ENCODE results near the gene SHD. TPM values are rescaled to one million over a fixed set of nuclear protein-coding genes. Genes with fewer than 3 reads are reported as not detected.

The SHD gene
- total RNA-seq, 1 experiment from 2014 or later = 0.46 TPM

DNA sequence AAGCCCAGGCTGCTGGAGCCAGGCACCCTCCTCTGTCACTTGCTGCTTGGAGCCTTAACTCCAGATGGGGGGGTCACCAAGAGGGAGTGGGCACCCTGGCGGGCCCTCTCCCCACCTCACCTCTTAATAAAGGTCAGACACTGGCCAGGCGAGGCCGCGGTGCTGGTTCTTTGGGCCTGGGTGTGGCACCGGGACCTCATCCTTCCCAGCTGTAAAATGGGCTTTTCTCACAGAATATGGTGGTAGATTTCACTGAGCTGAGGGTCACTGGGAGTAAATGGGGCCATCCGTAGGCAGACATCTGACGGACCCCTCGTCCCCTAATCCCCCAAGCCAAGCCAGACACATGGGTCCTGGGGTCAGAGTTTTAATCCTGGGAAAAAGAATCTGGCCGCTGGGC lies 44.6 kb downstream of the SHD start:
- H3K4me1 ChIP-seq (ENCODE audit: control insufficient read depth, insufficient read depth, low read length) = no peaks in the 10 kb centered on the region
- ChIA-PET CTCF (interaction anchor here (0.5 kb wide), 1 partner anchor 30 kb away, joined by 3 read pairs; no protein-coding TSS in a partner anchor), POLR2A (interaction anchor here (0.6 kb wide), 1 partner anchor 8 kb away, joined by 3 read pairs; no protein-coding TSS in a partner anchor)
- no TSS peak for BruUV-seq (replicated peaks)
- no peak overlapping the region for H3K27ac ChIP-seq (ENCODE audit: low read length)
- intact Hi-C loops (cut with micrococcal nuclease; ENCODE audit: unreplicated experiment) (no loop called here), in situ Hi-C loops (cut with HindIII; ENCODE audit: low pct_unique_long_range_greater_than_20kb, low sequenced_read_pairs) (no loop called here)
- H3K9me3 ChIP-seq (ENCODE audit: control insufficient read depth, insufficient read depth, low read depth, low read length) = no peaks in the 10 kb centered on the region
- no peaks in the 10 kb centered on the region for H3K27me3 ChIP-seq (ENCODE audit: control insufficient read depth, insufficient read depth, low read length)
- TF ChIP-seq, protein P1, sequence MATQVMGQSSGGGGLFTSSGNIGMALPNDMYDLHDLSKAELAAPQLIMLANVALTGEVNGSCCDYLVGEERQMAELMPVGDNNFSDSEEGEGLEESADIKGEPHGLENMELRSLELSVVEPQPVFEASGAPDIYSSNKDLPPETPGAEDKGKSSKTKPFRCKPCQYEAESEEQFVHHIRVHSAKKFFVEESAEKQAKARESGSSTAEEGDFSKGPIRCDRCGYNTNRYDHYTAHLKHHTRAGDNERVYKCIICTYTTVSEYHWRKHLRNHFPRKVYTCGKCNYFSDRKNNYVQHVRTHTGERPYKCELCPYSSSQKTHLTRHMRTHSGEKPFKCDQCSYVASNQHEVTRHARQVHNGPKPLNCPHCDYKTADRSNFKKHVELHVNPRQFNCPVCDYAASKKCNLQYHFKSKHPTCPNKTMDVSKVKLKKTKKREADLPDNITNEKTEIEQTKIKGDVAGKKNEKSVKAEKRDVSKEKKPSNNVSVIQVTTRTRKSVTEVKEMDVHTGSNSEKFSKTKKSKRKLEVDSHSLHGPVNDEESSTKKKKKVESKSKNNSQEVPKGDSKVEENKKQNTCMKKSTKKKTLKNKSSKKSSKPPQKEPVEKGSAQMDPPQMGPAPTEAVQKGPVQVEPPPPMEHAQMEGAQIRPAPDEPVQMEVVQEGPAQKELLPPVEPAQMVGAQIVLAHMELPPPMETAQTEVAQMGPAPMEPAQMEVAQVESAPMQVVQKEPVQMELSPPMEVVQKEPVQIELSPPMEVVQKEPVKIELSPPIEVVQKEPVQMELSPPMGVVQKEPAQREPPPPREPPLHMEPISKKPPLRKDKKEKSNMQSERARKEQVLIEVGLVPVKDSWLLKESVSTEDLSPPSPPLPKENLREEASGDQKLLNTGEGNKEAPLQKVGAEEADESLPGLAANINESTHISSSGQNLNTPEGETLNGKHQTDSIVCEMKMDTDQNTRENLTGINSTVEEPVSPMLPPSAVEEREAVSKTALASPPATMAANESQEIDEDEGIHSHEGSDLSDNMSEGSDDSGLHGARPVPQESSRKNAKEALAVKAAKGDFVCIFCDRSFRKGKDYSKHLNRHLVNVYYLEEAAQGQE (IDR thresholded peaks at IDR 0.05; ENCODE audit: insufficient read depth in 1 of 2, low read depth in 2 of 2, low read length in 1 of 2) = no peak
- TF ChIP-seq TCF7L2 (IDR thresholded peaks at IDR 0.05; ENCODE audit: low read depth, low read length) (no peak), POLR2AphosphoS5 (IDR thresholded peaks at IDR 0.05; ENCODE audit: low read depth, low read length) (no peak), SIN3A (IDR thresholded peaks at IDR 0.05; ENCODE audit: borderline replicate concordance, insufficient read depth, low read depth, low read length) (no peak), CTCF (IDR thresholded peaks at IDR 0.05) (no peak)
- DNase-seq (ENCODE audit: low read depth, low spot score) = no peak
- ATAC-seq = no peak
- no peak overlapping the region for H3K4me3 ChIP-seq (ENCODE audit: low read depth in 2 of 2, low read length in 2 of 2)
- H3K36me3 ChIP-seq (ENCODE audit: control insufficient read depth, insufficient read depth, low read length) = no peaks in the 10 kb centered on the region

GRCh38 chr19:4324228-4324627 lies 45.2 kb downstream of the SHD start:
- no peak for ATAC-seq
- no peaks in the 10 kb centered on the region for H3K36me3 ChIP-seq (ENCODE audit: control insufficient read depth, insufficient read depth, low read length)
- in situ Hi-C loops (cut with HindIII; ENCODE audit: low pct_unique_long_range_greater_than_20kb, low sequenced_read_pairs) = no loop called here
- no TSS peak for BruUV-seq (replicated peaks)
- ChIA-PET CTCF (interaction anchor here (0.5 kb wide), 1 partner anchor 31 kb away, joined by 3 read pairs; no protein-coding TSS in a partner anchor), POLR2A (interaction anchor here (0.6 kb wide), 1 partner anchor 9 kb away, joined by 3 read pairs; no protein-coding TSS in a partner anchor)
- DNase-seq (ENCODE audit: low read depth, low spot score) = no peak
- no peaks in the 10 kb centered on the region for H3K27me3 ChIP-seq (ENCODE audit: control insufficient read depth, insufficient read depth, low read length)
- TF ChIP-seq SIN3A (IDR thresholded peaks at IDR 0.05; ENCODE audit: borderline replicate concordance, insufficient read depth, low read depth, low read length) = no peak
- no peak overlapping the region for H3K4me3 ChIP-seq (ENCODE audit: low read depth in 2 of 2, low read length in 2 of 2)
- no peaks in the 10 kb centered on the region for H3K9me3 ChIP-seq (ENCODE audit: control insufficient read depth, insufficient read depth, low read depth, low read length)
- intact Hi-C loops (cut with micrococcal nuclease; ENCODE audit: unreplicated experiment) = no loop called here
- H3K27ac ChIP-seq (ENCODE audit: low read length) = no peak overlapping the region
- H3K4me1 ChIP-seq (ENCODE audit: control insufficient read depth, insufficient read depth, low read length) = no peaks in the 10 kb centered on the region

GRCh38 chr19:4326215-4326836 lies 47.3 kb downstream of the SHD start:
- no TSS peak for BruUV-seq (replicated peaks)
- no peak for DNase-seq (ENCODE audit: low read depth, low spot score)
- Histone ChIP-seq H3K36me3 (ENCODE audit: control insufficient read depth, insufficient read depth, low read length) (no peaks in the 10 kb centered on the region), H3K9me3 (ENCODE audit: control insufficient read depth, insufficient read depth, low read depth, low read length) (no peaks in the 10 kb centered on the region), H3K4me3 (ENCODE audit: low read depth in 2 of 2, low read length in 2 of 2) (no peak overlapping the region), H3K27me3 (ENCODE audit: control insufficient read depth, insufficient read depth, low read length) (no peaks in the 10 kb centered on the region), H3K27ac (ENCODE audit: low read length) (no peak overlapping the region), H3K4me1 (ENCODE audit: control insufficient read depth, insufficient read depth, low read length) (no peaks in the 10 kb centered on the region)
- no peak for ATAC-seq
- intact Hi-C loops (cut with micrococcal nuclease; ENCODE audit: unreplicated experiment) = no loop called here
- in situ Hi-C loops (cut with HindIII; ENCODE audit: low pct_unique_long_range_greater_than_20kb, low sequenced_read_pairs) = no loop called here
- ChIA-PET CTCF (no interaction called here), POLR2A (no interaction called here)
- TF ChIP-seq SIN3A (IDR thresholded peaks at IDR 0.05; ENCODE audit: borderline replicate concordance, insufficient read depth, low read depth, low read length) (no peak), CTCF (IDR thresholded peaks at IDR 0.05) (no peak), TCF7L2 (IDR thresholded peaks at IDR 0.05; ENCODE audit: low read depth, low read length) (no peak), POLR2AphosphoS5 (IDR thresholded peaks at IDR 0.05; ENCODE audit: low read depth, low read length) (no peak)
- TF ChIP-seq, protein P1 (IDR thresholded peaks at IDR 0.05; ENCODE audit: insufficient read depth in 1 of 2, low read depth in 2 of 2, low read length in 1 of 2) = no peak
